Stimulated activated CD8-positive, alpha-beta memory T cell treated with anti-CD3 and anti-CD28 coated beads, Interleukin-7, amount 100 ng/mL, for 4 hours (primary cell): ENCODE measurements around the gene IQCE.

Experiments
- DNase-seq, 2 donors: peaks; one replicate each; pipeline ENCODE4 v3.0.0-alpha.2; 2020; ENCODE audit warnings: low read depth in 2 of 2

The IQCE gene

GRCh38 chr7:2614631-2615330 is 56.0 kb downstream of the IQCE start:
- no peak for DNase-seq

GRCh38 chr7:2616387-2617324 is 57.9 kb downstream of the IQCE start:
- DNase-seq = no peak

GRCh38 chr7:2617325-2617905 is 58.6 kb downstream of the IQCE start:
- no peak for DNase-seq

- no peak for DNase-seq
These were observed 60.3 kb downstream of the IQCE start for GRCh38 chr7:2619116-2619515.

- DNase-seq = no peak
These were observed 62.5 kb downstream of the IQCE start for GRCh38 chr7:2621061-2621828.

GRCh38 chr7:2621948-2622640 is 63.3 kb downstream of the IQCE start:
- no peak for DNase-seq

- DNase-seq = no peak
These were observed 64.3 kb downstream of the IQCE start for GRCh38 chr7:2622869-2623697.

- DNase-seq = no peak
These were observed 64.9 kb downstream of the IQCE start for GRCh38 chr7:2623698-2624014.

GRCh38 chr7:2624293-2624886 is 65.6 kb downstream of the IQCE start:
- no peak for DNase-seq

- no peak for DNase-seq
These were observed 67.8 kb downstream of the IQCE start for GRCh38 chr7:2626498-2627117.

- no peak for DNase-seq
These were observed 68.7 kb downstream of the IQCE start for GRCh38 chr7:2627258-2628129.

GRCh38 chr7:2628130-2628482 is 69.3 kb downstream of the IQCE start:
- DNase-seq = no peak

GRCh38 chr7:2628891-2629290 is 70.1 kb downstream of the IQCE start:
- DNase-seq = no peak

- no peak for DNase-seq
These were observed 71.2 kb downstream of the IQCE start for GRCh38 chr7:2629746-2630681.

- DNase-seq = no peak
These were observed 73.4 kb downstream of the IQCE start, which contains the start of gene TTYH3 for GRCh38 chr7:2631946-2632732. TSS of gene TTYH3 (plus strand) at chr7:2631986. CDS start at chr7:2632156, 170 bp downstream.

GRCh38 chr7:2632733-2633537 is 74.2 kb downstream of the IQCE start:
- DNase-seq = peak in 1 of 2 donors; percentile 45
